ENCODE data around the gene SPRED2.

Gene SPRED2

DNA sequence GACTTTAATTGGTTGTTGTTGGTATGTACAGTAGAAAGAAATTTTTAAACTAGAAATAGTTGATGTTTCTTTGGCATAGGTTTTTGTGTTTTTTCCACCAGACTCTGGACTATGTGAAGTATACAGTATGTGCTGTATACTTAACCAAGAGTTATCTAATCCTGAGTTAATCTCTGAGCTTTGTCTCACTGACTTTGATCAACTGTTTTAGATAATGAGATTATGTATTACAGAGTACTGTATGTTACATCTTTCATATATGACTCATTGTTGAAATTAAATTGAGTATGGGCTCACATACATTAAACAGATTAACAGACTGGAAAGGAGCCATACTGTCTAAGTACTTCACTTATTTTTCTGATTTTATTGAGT, 166.7 kb downstream of the SPRED2 start:
- DNase-seq: no peak

DNA sequence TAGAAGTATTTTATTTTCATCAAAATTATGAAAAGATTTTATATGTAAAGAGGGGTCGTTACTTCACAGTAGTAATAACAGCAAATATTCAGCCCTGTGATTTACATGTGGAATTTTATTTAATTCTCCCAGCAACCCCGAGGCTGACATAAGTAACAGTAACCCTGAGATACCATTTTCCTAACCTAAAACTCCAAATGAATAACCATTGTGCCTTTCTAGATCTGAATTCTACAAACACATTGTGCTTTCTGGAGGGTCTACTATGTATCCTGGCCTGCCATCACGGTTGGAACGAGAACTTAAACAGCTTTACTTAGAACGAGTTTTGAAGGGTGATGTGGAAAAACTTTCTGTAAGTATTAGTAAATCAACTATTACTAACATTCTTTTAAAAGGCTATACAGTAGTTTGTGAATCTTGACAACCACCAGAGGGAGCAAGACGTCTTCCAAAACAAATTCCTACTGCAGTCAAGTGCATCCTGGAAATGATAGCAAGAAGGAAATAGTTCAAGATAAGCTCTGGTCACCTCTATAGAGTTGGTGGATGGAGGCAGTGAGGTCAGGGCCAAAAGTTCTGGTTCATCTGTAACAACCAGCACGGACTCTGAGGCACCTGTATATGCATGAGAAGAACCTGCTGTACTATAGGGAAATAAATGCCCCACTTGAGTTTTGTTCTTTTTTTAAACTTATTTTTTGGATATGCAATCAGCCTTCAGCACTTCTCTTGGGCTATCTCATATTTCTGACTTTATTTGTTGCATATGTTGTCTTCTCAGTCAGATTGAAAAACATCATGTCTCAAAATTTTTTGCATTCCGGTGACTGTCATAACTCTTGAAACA, 167.4 kb downstream of the SPRED2 start:
- peak; percentile 35 for DNase-seq

DNA sequence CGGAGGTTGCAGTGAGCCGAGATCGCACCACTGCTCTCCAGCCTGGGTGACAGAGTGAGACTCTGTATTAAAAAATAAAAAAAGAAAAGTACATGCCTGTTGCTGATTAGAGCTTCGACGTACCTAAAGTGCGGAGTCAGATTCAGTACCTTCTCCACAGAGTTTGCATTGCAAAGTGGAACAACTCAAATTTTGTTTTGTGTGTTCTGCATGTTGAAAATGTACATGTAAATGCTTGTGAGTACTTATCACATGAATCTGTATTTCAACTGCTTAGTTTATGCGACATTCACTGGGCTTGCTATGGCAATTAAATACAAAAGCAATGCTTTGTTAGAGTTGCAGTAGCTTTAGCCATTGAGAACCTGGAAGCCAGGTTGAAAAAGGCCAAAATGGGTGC, 168.4 kb downstream of the SPRED2 start:
- no peak for DNase-seq

DNA sequence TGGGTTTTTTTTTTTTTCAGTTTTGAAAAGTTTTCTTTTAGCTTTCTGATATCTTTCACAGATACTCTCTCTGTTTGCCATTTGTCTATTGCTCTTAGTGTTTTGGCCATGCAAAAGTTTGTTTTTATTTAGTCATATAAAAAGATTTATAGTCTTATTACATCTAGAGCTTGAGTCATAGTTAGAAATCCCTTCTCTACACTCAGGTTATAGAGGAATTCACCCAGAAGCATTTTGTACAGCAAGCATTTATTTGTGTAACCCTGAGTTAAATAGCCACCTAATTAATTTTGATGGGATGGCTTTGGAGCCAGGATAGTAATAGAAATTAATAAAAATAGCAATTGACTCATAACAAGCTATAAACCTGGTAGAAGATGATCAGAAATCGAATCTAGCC, 169.1 kb downstream of the SPRED2 start:
- no peak for DNase-seq

DNA sequence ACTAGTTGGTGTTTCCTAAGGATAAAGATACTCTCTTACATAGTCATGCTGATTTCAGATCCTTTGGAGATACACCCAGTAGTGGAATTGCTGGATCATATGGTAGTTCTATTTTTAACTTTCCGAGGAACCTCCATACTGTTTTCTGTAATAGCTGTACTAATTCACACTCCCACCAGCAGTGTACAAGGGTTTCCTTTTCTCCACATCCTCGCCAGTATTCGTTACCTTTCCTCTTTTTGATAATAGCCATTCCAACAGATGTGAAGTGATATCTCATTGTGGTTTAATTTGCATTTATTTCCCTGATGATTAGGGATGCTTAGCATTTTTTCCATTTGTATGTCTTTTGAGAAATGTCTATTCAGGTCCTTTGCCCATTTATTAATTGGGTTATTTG, 170.7 kb downstream of the SPRED2 start:
- no peak for DNase-seq
